ENCODE results near the gene MSMP. TPM values are rescaled to one million over a fixed set of nuclear protein-coding genes. Genes with fewer than 3 reads are reported as not detected.

Gene MSMP
- total and polyA plus RNA-seq, 9 of the 15 experiments (the other 6 are each of a cell fraction or from before 2014, with no cell fraction given) = 0.60 TPM; not detected in 8

DNA sequence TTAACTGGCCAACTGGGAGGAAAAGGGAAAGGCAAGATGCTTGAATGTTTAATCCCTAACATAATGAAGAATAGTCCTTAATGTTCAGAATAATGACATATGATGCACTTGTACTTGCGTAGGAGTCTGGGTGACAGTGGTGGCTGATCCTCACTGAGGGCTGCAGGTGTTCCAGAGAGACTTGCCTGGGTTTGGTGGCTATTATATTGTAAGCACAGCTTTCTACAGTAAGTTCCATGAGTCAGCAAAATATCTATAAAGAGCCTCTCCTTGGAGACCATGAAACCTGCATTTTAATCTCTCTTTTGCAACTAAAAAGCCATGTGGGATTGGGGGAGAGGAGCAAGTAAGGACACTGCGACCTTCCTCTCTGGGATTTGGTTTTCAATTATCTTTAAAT lies 35.5 kb upstream of the MSMP start:
- no peaks in the 10 kb centered on the region for H3K9me3 ChIP-seq (replicated peaks; ENCODE audit: control insufficient read depth, insufficient read depth, low read depth, low read length)
- H3K27me3 ChIP-seq (ENCODE audit: control insufficient read depth in 2 of 2, insufficient read depth in 2 of 2, low read length in 2 of 2) = no peaks in the 10 kb centered on the region
- peak; percentile 94 for TF ChIP-seq MAFF (IDR thresholded peaks at IDR 0.05; ENCODE audit: low read length)
- TF ChIP-seq, protein P1, sequence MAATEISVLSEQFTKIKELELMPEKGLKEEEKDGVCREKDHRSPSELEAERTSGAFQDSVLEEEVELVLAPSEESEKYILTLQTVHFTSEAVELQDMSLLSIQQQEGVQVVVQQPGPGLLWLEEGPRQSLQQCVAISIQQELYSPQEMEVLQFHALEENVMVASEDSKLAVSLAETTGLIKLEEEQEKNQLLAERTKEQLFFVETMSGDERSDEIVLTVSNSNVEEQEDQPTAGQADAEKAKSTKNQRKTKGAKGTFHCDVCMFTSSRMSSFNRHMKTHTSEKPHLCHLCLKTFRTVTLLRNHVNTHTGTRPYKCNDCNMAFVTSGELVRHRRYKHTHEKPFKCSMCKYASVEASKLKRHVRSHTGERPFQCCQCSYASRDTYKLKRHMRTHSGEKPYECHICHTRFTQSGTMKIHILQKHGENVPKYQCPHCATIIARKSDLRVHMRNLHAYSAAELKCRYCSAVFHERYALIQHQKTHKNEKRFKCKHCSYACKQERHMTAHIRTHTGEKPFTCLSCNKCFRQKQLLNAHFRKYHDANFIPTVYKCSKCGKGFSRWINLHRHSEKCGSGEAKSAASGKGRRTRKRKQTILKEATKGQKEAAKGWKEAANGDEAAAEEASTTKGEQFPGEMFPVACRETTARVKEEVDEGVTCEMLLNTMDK (IDR thresholded peaks at IDR 0.05; ENCODE audit: borderline replicate concordance, insufficient read depth, low read depth, low read length, poor library complexity, severe bottlenecking) = no peak
- TF ChIP-seq NFE2 (IDR thresholded peaks at IDR 0.05; ENCODE audit: low read depth) = peak; percentile 56
- peak; percentile 92 for TF ChIP-seq MAFG (tag; conservative IDR thresholded peaks at IDR 0.05)
- peak; percentile 49; the same call in 1 of the 2 replicates for TF ChIP-seq NFE2L1 (tag; IDR thresholded peaks at IDR 0.05; ENCODE audit: borderline replicate concordance, low read depth)
- TF ChIP-seq C11orf30 (IDR thresholded peaks at IDR 0.05; ENCODE audit: low read depth) = peak; percentile 95
- TF ChIP-seq SIX5 (IDR thresholded peaks at IDR 0.05; ENCODE audit: borderline replicate concordance in 1 of 2, insufficient read depth in 1 of 2, low read depth in 1 of 2, low read length in 2 of 2) = no peak
- no peak for TF ChIP-seq MYBL2 (IDR thresholded peaks at IDR 0.05; ENCODE audit: low read depth)
- no peak for TF ChIP-seq MYBL2 (CRISPR knock-in tag; IDR thresholded peaks at IDR 0.05; ENCODE audit: borderline replicate concordance)
- TF ChIP-seq BACH1 (tag; IDR thresholded peaks at IDR 0.05) = peak; percentile 60; the same call in 1 of the 2 replicates
- TF ChIP-seq MAFK (IDR thresholded peaks at IDR 0.05; ENCODE audit: low read length) = peak; percentile 92
- TF ChIP-seq ZNF316 (IDR thresholded peaks at IDR 0.05) = peak; percentile 97
- no peaks in the 10 kb centered on the region for H4K20me1 ChIP-seq (replicated peaks; ENCODE audit: control insufficient read depth, insufficient read depth, low read length)
- DNase-seq (ENCODE audit: extremely low read depth in 1 of 4, low spot score in 3 of 4) (peak in 1 of 4 experiments; percentile 13), FAIRE-seq (peak; percentile 44), ATAC-seq (peak; percentile 50; the same call in 2 of the 3 replicates)
- in situ Hi-C loops (cut with MboI) (no loop called here), intact Hi-C loops (cut with micrococcal nuclease) (no loop called here)
- CTCF ChIA-PET (ENCODE audit: low intra/inter-chr PET ratio) = interaction anchor here (0.7 to 2.8 kb wide), 4 partner anchors 24 to 308 kb away, joined by 3 to 28 read pairs (median 10); no protein-coding TSS in a partner anchor
- H3K9me1 ChIP-seq (ENCODE audit: control insufficient read depth, insufficient read depth, low read length) = no peaks in the 10 kb centered on the region
- no peak overlapping the region for H3K4me3 ChIP-seq
- peaks cover 24% of the 10 kb centered on the region; the same call in 2 of the 3 replicates for H3K36me3 ChIP-seq (ENCODE audit: control insufficient read depth, insufficient read depth, low read length)
- H3K9ac ChIP-seq (ENCODE audit: insufficient read depth in 1 of 2, low read depth in 2 of 2, low read length in 2 of 2) = no peak overlapping the region
- no peak overlapping the region for H3K4me2 ChIP-seq (ENCODE audit: insufficient read depth, low read length)
- no peak overlapping the region for H2AFZ ChIP-seq (ENCODE audit: low read depth, low read length)
- peaks cover 6% of the 10 kb centered on the region in 2 experiments; a peak in 4 of 5 replicates for H3K4me1 ChIP-seq (replicated peaks in 1 of 2; ENCODE audit: control insufficient read depth in 2 of 2, insufficient read depth in 2 of 2, low read length in 2 of 2)
- peak overlapping the region; percentile 37; the same call in 1 of the 3 replicates for H3K27ac ChIP-seq (ENCODE audit: extremely low read depth, low read depth, low read length)
- POLR2A ChIA-PET = interaction anchor here (1.2 to 1.5 kb wide), 2 partner anchors 48 to 132 kb away, joined by 3 to 4 read pairs; no protein-coding TSS in a partner anchor
- no TSS peak for BruUV-seq (replicated peaks)
- WGBS (ENCODE audit: insufficient coverage, low coverage, missing lambda C conversion rate) = 71% methylated on average over 2 of the region's 2 CpGs
- no peaks in the 10 kb centered on the region for H3K79me2 ChIP-seq (ENCODE audit: control insufficient read depth, insufficient read depth, low read length)

All from K562 (cell line).